B cell (primary cell): ENCODE measurements around the gene SGCA. TPM values are rescaled to one million over a fixed set of nuclear protein-coding genes. Genes with fewer than 3 reads are reported as not detected.
A peak's percentile ranks its signal among the peaks of the same experiment; 100 is the strongest.

Experiments
- ATAC-seq: fragments of 200-7000 bp; cut with Tn5 transposase; one replicate; pipeline ENCODE4 v1.10.0; 2021; ENCODE audit warnings: low read depth, mild to moderate bottlenecking, moderate number of reproducible peaks, moderate library complexity
- CTCF ChIA-PET: fragments of 350-600 bp; sonication (Branson Sonifier 250); formaldehyde crosslinking; loops from one replicate; lab custom pipeline; 2021; ENCODE audit warnings: antibody characterized with exemption, inconsistent platforms; lab: Charles Lee
- POLR2A ChIA-PET: fragments of 350-600 bp; sonication (Branson Sonifier 250); formaldehyde crosslinking; loops from one replicate; lab custom pipeline; 2021; ENCODE audit warnings: antibody characterized with exemption; lab: Charles Lee
- DNase-seq: peaks from one replicate; pipeline ENCODE4 v3.0.0; 2013
- H2AFZ ChIP-seq: 2 replicates; pipeline ENCODE4 v1.6.1; 2012; ENCODE audit warnings: mild to moderate bottlenecking, low read depth, low read length; ENCODE audit not compliant: insufficient read depth, poor library complexity, severe bottlenecking
- H3K27ac ChIP-seq, 2 donors: 1 replicate in 1 of 2; 2 replicates in 1 of 2; pipeline ENCODE4 v1.5.1; 2012 to 2013; ENCODE audit warnings: low read length in 2 of 2, mild to moderate bottlenecking in 2 of 2, moderate library complexity in 1 of 2
- H3K27me3 ChIP-seq, 4 experiments: fragments of 200-600 bp in 1 of 4; sonication (generic) in 1 of 4; replicated peaks in 1 of 4; 1 replicate in 2 of 4; 2 replicates in 2 of 4; pipeline versions ENCODE4 v1.6.1 to v1.7.0; 2013 to 2016; ENCODE audit warnings: low read length in 3 of 4, mild to moderate bottlenecking in 2 of 4, mixed read lengths in 1 of 4, moderate library complexity in 1 of 4; ENCODE audit not compliant: insufficient read depth in 4 of 4, control insufficient read depth in 3 of 4; ENCODE audit errors: control extremely low read depth in 1 of 4
- H3K36me3 ChIP-seq, 2 experiments: replicated peaks in 1 of 2; 1 replicate in 1 of 2; 2 replicates in 1 of 2; pipeline versions ENCODE4 v1.6.1 to v1.7.1; 2013; ENCODE audit warnings: low read length in 1 of 2; ENCODE audit not compliant: insufficient read depth in 2 of 2, control insufficient read depth in 1 of 2; ENCODE audit errors: control extremely low read depth in 1 of 2, extremely low read depth in 1 of 2
- H3K4me1 ChIP-seq, 2 donors: fragments of 200-600 bp in 1 of 2; sonication (generic) in 1 of 2; 1 replicate in 1 of 2; 2 replicates in 1 of 2; pipeline versions ENCODE4 v1.5.1 to v1.6.1; 2013 to 2017; ENCODE audit warnings: low read length in 2 of 2; ENCODE audit not compliant: control insufficient read depth in 2 of 2, insufficient read depth in 2 of 2
- H3K4me2 ChIP-seq: replicated peaks from 2 replicates; pipeline ENCODE3; 2012; ENCODE audit warnings: mild to moderate bottlenecking, low read depth, low read length; ENCODE audit not compliant: poor library complexity, severe bottlenecking
- H3K4me3 ChIP-seq, 5 experiments: fragments of 200-600 bp in 1 of 5; sonication (generic) in 1 of 5; 1 replicate in 3 of 5; 2 replicates in 2 of 5; pipeline versions ENCODE4 v1.5.1 to v1.7.0; 2011 to 2016; ENCODE audit warnings: low read length in 4 of 5, mild to moderate bottlenecking in 4 of 5, low read depth in 2 of 5, control low read depth in 1 of 5, moderate library complexity in 1 of 5; ENCODE audit not compliant: insufficient read depth in 1 of 5; ENCODE audit errors: control extremely low read depth in 1 of 5, extremely low read depth in 1 of 5
- H3K79me2 ChIP-seq: fragments of 200-600 bp; sonication (generic); one replicate; pipeline ENCODE4 v1.6.0; 2016; ENCODE audit warnings: low read length; ENCODE audit not compliant: control insufficient read depth, insufficient read depth
- H3K9ac ChIP-seq: fragments of 200-600 bp; sonication (generic); 2 replicates; pipeline ENCODE4 v1.6.1; 2017; ENCODE audit warnings: mild to moderate bottlenecking, low read length, moderate library complexity
- H3K9me3 ChIP-seq, 3 donors: one replicate each; pipeline versions ENCODE4 v1.6.1 to v1.7.1; 2013; ENCODE audit warnings: low read length in 2 of 3; ENCODE audit not compliant: control insufficient read depth in 2 of 3, insufficient read depth in 1 of 3; ENCODE audit errors: control extremely low read depth in 1 of 3
- H4K20me1 ChIP-seq: 2 replicates; pipeline ENCODE4 v1.6.0; 2012; ENCODE audit warnings: mild to moderate bottlenecking, low read length; ENCODE audit not compliant: insufficient read depth, control insufficient read depth, poor library complexity, severe bottlenecking
- H3K27ac Mint-ChIP-seq: one replicate; pipeline ENCODE4 v1.8.0; 2021; ENCODE audit warnings: mixed read lengths
- H3K27me3 Mint-ChIP-seq: one replicate; pipeline ENCODE4 v1.8.0; 2021; ENCODE audit warnings: mixed read lengths
- H3K4me1 Mint-ChIP-seq: one replicate; pipeline ENCODE4 v1.8.0; 2021; ENCODE audit warnings: mixed read lengths
- H3K4me3 Mint-ChIP-seq: one replicate; pipeline ENCODE4 v1.8.0; 2021; ENCODE audit warnings: mixed read lengths
- H3K9me3 Mint-ChIP-seq: one replicate; pipeline ENCODE4 v1.8.0; 2022; ENCODE audit warnings: mixed read lengths; ENCODE audit not compliant: insufficient read depth
- CTCF ChIP-seq: fragments of 200-600 bp; IDR thresholded peaks from one replicate; pipeline ENCODE4 v1.8.0; 2022; ENCODE audit warnings: antibody characterized with exemption, mild to moderate bottlenecking
- EZH2 ChIP-seq: IDR thresholded peaks from 2 replicates; pipeline ENCODE4 v1.6.1; 2012; ENCODE audit warnings: borderline replicate concordance, low read depth, mild to moderate bottlenecking, moderate library complexity, low read length; ENCODE audit not compliant: insufficient read depth, poor library complexity, severe bottlenecking
- WGBS: methylation state at CpG from one replicate; pipeline ENCODE4 v1.1.5; 2013; ENCODE audit warnings: missing lambda C conversion rate; ENCODE audit not compliant: insufficient coverage; 5-methylcytosine and 5-hydroxymethylcytosine counted together
- intact Hi-C: fragments of 100-400 bp; cut with micrococcal nuclease; formaldehyde crosslinking; loops from one replicate; pipeline ENCODE4 v1.10.0; 2022
- polyA plus RNA-seq: library from polyadenylated mRNA; depleted of rRNA; stranded (reverse); fragments of >200 nt; gene quantifications from 2 replicates; pipeline ENCODE4 v1.2.3, GENCODE V29; 2012
- total RNA-seq, 2 donors: library from RNA; stranded (reverse); fragments of 120-200 nt in 1 of 2; gene quantifications; 1 replicate in 1 of 2; 2 replicates in 1 of 2; pipeline versions ENCODE4 v1.2.3 to v1.2.4, GENCODE V29; 2013 to 2022

Gene SGCA
- total and polyA plus RNA-seq, 2 donors (not counting 1 experiment from before 2014, with no cell fraction given), result 4.4 to 4.5 TPM

GRCh38 chr17:50127697-50128361 is 38.0 kb upstream of the SGCA start:
- peaks cover 34% of the 10 kb centered on the region for H3K4me1 Mint-ChIP-seq
- Histone ChIP-seq H2AFZ (no peak overlapping the region), H3K36me3 (peaks cover 1 to 4% of the 10 kb centered on the region in 2 experiments), H4K20me1 (peaks cover 14% of the 10 kb centered on the region), H3K9ac (no peak overlapping the region), H3K4me2 (peak overlapping the region; percentile 10), H3K27me3 (peaks cover 0 to 28% (median 9%) of the 10 kb centered on the region in 4 experiments), H3K27ac (no peak overlapping the region), H3K4me3 (no peak overlapping the region), H3K79me2 (no peaks in the 10 kb centered on the region), H3K4me1 (peaks cover 27 to 35% of the 10 kb centered on the region in 2 donors), H3K9me3 (peaks cover 0 to 8% (median 0%) of the 10 kb centered on the region in 3 donors)
- WGBS, result 0% methylated on average over 2 of the region's 6 CpGs
- intact Hi-C loops, result no loop called here
- no peak for TF ChIP-seq EZH2
- no peak for TF ChIP-seq CTCF
- peaks cover 10% of the 10 kb centered on the region for H3K27me3 Mint-ChIP-seq
- ChIA-PET CTCF (interaction anchor here (1.0 to 2.3 kb wide), 2 partner anchors 9 to 10 kb away, joined by 3 to 8 read pairs; no protein-coding TSS in a partner anchor), POLR2A (interaction anchor here (0.6 to 0.7 kb wide), 2 partner anchors 23 to 41 kb away, joined by 3 read pairs; partner anchors contain the start of gene PPP1R9B)
- no peak overlapping the region for H3K4me3 Mint-ChIP-seq
- DNase-seq, result no peak
- no peak for ATAC-seq
- H3K27ac Mint-ChIP-seq, result no peak overlapping the region
- no peaks in the 10 kb centered on the region for H3K9me3 Mint-ChIP-seq
